NCI-H2029 treated with DMSO at 0.1 percent for 48 hours (cell line): ENCODE results near the gene GLIS1.

Source experiments
- DNase-seq: peaks from one replicate; lab custom pipeline; 2025; lab: John Stamatoyannopoulos, UW

GLIS1 gene

DNA sequence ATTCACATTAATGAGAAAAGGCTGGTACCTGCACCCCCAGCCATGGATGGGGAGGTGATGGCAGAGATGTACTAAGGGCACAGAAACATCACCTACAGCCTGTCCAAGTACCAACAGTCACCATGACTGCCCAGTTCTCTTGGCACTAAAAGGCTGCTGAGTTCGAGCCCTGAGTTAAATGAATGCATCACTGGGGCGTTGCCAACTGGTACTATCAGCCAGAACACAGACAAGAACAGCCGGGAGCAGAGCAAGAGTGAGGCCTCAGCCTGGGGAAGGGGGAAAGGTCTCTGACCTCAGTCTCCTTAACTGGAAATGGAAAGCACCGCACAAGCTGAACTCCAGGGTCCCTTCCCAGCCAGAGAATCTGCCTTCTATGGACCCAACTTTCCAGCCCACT, 60.5 kb downstream of the GLIS1 start:
- DNase-seq: no peak

- no peak for DNase-seq
Measured at GRCh38 chr1:53678046-53678445, 60.9 kb downstream of the GLIS1 start.

DNA sequence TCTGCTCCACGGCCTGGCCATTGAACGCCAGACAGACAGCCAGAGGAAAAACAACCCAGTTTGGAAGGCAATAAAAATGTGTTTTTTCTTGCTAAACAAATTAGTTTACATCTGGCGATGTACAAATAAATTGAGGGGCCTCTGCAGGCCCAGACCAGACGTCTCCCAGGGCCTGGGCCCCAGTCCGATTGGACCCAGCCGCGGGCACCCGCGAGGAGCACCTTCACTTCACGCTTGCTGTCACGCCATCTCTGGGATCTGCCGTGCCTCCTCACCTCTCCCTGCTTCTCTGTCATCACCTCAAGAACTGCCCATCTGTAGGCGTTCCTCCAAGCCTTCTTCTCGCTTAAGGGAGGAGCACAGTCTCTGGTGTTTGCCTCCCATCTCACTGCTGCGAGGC, 61.5 kb downstream of the GLIS1 start:
- DNase-seq: no peak

GRCh38 chr1:53672785-53673184, 66.2 kb downstream of the GLIS1 start:
- DNase-seq: no peak

- no peak for DNase-seq
Measured at GRCh38 chr1:53672243-53672642, 66.7 kb downstream of the GLIS1 start.

DNA sequence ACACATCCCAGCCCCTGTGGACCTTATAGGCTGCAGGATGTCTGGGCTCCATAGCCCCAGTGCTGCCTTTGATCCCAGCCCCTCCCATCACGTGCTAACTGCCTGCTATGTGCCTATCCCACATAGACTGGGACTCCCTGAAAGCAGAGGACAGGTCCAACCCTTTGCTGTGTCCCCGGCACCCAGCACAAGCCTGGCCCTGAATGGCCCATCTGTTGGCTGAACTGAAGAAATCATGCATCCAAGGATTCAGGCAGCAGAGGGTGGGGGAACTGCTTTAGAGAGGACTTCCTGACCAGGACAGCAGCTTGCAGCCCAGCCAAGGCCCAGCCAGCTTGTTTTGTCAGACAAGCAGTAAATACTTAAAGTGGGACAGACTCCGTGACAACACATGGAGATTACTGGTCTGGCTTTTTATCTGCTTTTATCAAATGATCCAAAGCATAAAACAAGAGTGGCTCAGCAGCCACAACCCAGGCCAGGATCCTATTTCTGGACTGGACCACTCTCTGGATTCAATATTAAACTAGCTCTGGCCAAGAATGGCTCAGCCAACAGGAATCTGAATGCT, 69.3 kb downstream of the GLIS1 start:
- no peak for DNase-seq

DNA sequence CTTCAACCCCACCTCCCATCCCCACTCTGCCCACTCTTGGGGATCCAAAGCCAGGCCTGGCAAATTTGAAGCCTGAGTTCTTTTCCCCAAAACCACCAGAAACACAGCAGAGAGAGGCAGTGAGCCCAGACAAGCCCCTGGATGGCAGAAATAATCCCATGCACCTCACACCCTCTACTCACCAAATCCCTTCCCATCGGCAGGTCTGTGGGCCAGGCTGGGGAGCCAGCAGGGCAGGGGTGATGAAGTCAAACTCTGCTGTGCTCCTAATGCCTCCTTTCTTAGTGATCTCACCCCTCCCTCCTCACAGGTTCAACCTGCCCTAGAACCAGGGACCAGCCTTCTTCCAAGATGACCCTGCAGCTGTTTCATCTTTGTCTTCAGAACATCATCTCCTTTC, 72.4 kb downstream of the GLIS1 start:
- DNase-seq: no peak

- no peak for DNase-seq
Measured at GRCh38 chr1:53665996-53666395, 73.0 kb downstream of the GLIS1 start.

- no peak for DNase-seq
Measured at GRCh38 chr1:53663529-53664300, 75.2 kb downstream of the GLIS1 start.

- DNase-seq: no peak
Measured at GRCh38 chr1:53662951-53663350, 76.0 kb downstream of the GLIS1 start.

DNA sequence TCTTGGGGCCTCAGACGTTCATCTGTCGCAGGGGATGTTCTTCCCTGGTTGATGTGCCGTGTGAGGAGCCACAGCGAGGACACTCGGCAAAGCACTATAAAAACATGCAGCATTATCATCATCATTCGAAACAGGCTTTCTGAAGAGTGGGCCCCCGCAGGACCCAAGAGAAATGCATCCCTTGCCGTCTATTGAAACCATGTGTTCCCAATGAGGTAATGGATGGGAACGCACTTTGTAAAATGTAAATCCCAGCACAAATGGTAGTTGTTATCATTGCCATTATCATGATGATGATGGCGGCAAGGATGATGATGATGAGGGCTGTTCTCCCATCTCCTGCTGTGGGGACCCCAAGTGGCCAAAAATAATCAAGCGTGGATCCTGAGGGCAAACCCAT, 76.8 kb downstream of the GLIS1 start:
- no peak for DNase-seq

DNA sequence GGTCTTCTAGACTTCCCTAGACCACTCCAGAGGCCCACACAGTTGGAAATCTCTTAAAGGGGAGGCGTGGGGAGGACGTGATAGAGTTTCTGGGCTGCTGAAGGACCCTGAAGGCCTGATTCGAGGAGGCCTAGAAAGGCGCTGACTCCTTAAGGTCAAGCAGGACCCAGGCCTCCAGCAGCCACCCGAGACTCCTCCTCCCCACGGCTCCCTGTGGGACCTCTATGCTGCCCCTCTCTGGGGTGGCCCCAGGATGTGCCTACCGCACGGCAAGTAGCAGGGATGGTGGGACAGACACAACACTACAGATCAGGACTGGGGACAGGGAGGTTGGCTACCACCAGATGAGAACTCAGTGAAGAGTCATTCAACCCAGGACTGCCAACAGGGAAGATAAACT, 77.5 kb downstream of the GLIS1 start:
- no peak for DNase-seq

DNA sequence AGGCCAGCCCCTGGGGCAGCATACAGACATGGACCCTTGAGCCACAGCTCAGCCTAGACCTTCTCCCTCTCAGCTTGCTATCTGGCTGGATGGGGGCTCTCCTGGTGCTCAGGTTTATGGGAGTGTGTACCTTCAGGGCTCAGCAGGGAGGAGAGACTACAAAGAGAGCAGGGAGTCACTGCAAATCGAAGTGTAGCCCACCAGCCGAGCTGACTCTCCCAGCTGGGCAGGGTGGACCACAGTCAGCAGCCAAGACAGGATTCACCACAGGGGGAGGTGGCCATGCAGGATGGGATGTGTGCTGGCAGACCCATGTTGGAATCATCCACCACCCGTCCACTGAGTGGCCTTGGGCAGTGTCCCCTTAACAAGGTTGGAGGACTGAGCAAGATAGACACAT, 78.3 kb downstream of the GLIS1 start:
- no peak for DNase-seq

- no peak for DNase-seq
Measured at GRCh38 chr1:53659436-53659835, 79.5 kb downstream of the GLIS1 start.

DNA sequence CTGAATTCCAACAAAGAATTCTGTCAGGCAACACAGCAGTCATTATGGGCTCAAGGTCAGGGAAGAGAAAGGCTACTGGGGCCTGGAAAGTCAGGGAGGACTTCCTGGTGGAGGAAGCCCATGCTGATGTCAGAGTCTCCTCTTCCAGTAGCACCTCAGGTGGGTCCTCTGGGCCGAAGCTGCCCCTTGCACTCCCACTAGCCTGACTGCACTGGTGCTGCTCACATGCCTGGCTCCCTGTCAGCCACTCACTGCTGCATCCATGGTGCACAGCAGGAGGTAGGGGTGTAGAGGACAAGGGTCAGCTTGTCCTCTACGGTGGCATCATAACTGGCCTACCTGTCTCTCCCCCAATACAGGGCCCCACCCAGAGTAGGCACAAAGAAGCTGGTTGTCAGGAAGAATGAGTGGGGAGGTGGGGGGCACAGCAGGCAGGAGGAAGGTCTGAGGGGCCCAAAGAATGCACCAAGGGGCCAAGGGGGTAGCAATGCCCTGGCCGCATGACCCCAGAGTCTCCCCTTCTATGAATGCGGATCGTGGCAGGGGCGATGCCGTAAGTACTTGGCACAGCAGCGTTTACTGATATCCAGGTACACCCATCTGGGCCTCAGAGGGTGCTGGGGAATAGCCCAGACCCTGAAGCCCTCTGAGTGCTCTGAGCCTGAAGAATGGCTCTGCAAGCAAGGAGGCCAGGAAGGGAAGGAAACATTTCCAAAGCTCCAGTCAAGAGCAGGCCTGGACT, 80.3 kb downstream of the GLIS1 start:
- no peak for DNase-seq

GRCh38 chr1:53657891-53658396, 81.0 kb downstream of the GLIS1 start:
- no peak for DNase-seq

DNA sequence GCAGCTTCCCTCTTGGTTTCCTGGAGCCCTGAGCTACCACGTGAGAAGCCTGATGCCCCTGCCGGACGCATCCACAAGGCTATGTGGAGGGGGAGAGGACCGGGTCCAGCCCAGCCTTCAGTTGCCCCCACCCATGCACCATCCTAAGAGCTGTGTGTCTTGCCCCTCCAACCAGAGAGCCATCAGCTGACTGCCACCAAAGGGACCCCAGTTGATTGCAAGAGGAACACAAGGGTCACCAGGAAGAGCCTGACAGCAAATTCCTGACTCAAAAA, 81.5 kb downstream of the GLIS1 start:
- DNase-seq: no peak

DNA sequence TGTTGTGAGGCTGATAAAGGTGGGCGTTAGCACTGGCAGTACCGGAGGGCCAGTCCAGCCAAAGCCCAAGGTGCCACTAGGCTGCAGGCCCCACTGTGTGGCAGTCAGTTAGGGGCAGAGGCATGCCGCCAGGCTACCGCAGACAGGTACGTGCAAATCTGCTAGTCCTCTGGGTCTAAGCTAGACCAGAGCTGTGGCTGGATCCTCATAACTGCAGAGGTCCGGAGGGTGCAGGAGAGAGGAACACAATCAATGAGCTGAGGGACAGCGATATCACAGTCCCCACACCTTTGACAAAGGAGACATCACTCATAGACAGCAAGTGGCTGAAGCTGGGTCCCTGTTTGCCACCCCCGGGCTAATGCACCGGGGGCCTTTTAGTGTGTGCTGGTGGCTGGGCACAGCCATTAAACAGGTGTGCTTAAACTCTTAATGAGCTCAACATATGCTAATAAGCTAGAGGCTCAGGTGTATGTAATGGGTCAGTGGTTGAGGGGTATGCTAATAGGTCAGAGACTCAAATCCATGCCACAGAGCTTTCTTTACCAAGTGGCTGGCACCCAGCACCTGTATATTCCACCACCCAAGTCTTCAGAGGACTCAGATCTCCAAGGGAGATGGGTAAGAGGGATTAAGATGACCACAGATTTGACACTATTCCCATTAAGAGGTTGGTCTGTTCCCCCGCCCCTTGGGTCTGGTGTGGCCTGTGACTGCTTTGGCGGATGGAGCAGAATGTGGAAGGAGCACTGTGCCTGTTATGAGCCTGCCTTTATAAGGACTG, 82.0 kb downstream of the GLIS1 start:
- DNase-seq: no peak

GRCh38 chr1:53655931-53656746, 82.8 kb downstream of the GLIS1 start:
- no peak for DNase-seq

DNA sequence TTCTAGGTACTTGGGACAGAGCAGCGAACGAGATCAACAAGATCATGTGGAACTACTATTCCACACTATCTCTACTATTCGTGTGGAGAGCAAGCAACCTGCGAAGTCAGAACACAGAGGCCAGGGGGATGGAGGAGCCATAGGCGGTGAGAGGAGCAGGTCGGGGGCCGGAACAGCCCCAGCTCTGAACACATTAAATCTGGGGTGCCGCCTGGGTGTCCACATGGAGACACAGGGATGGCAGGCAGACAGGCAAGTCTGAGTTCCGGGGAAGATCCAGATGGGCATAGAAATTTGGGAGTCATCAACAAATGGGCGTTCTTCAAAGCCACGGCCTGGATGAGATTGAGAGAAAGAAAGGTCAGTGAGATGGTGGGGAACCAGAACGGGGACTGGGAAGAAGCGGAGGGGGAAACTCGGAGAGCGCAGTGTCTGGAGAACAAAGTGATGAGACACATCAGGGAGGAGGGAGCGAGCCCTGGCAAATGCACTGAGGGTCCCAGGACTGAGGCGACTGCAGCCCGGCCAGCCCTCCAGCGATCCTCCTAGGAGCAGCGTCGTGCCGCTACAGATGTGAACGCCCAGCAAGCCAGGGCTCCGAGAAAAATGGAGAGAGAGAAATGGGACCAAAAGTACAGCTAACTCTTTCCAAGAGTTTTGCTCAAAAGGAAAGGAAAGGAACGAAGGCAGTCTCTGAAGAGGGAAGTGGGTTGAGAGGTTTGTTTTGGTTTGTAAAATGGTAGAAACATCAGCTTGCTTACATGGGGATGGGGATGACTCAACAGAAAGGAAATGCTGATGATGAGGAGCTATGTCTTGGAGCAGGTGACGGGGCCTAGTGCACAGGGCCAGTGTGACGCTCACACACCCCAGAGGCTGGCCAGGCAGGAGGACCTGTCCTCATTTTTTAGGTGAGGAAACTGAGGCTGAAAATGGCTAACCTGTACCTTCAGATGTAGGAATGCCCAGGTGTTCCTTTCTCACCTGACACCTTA, 84.5 kb downstream of the GLIS1 start:
- no peak for DNase-seq
